Globus pallidus (tissue), 1 donor: ENCODE results near the gene MGRN1.

Experiments
- DNase-seq: peaks from one replicate; pipeline ENCODE4 v3.0.0-alpha.2; 2015; ENCODE audit warnings: low spot score

Gene MGRN1

DNA sequence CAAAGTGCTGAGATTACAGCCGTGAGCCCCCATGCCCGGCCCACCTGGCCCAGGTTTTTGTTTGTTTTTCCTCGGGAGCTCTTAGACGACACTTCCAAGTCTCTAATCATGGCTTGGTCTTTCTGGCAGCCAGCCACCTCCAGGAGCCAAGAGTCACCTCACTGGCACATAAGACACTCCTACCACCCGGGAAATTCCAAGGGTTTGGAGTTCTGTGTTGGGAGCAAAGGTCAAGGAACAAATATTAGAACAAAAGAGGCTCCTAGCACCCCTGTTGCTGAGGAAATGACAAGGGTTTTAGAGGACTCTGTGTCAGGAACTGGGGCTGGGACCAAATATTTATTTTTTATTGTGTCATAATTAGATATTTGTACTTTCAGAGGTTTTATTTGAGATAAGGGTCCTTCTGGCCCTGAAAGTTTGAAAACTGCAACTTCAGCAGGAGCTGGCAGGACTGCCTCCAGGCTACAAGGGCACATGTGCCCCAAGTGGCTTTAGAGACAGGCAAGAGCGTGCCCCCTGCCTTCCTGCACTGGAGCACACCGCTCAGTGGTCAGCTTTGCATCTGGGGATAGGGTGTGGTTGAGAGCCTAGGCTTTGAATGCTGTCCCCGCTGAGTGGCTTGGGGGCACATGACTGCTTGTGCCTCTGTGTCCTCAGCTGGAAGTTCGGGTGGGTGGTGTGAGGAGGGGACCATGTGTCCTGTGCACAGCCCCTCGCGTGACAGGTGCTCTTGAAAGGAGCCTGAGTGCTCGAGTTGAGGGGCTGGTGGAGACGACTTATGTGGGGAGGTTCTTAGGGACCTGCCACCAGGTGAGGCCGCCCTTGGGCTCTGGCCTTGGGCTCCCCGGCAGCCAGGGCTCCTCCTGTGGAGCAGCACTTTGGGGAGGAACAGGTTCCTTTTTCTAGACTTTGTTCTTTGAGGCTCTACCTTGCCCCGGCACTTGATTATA, 29.7 kb downstream of the MGRN1 start:
- no peak for DNase-seq

DNA sequence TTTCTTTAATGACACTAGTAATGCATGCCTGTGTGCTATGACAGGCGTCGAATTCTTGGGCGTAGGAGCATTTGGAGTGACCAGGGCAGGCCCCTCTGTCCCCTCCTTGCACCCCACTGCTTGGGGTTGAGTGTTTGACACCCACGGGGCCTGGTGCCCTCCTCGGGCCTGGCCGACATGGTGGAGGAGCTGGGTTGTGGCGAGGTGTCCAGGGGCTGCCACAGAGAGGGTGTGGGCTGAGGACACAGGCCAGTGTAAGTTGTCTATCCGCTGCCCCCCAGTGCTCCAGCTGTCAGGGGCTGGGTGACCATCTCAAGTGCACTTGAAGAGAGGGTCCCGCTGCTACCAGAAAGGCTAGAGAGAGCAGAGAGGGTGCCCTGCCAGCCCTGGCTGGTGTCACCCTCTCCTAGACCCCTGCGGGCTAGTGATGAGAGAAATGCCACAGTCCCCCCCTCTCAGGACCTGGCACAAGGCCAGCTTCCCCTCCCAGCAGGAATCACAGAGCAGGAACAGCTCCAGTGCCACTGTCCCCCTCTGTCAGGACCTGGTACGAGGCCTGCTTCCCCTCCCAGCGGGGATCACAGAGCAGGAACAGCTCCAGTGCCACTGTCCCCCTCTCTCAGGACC, 30.5 kb downstream of the MGRN1 start:
- no peak for DNase-seq

DNA sequence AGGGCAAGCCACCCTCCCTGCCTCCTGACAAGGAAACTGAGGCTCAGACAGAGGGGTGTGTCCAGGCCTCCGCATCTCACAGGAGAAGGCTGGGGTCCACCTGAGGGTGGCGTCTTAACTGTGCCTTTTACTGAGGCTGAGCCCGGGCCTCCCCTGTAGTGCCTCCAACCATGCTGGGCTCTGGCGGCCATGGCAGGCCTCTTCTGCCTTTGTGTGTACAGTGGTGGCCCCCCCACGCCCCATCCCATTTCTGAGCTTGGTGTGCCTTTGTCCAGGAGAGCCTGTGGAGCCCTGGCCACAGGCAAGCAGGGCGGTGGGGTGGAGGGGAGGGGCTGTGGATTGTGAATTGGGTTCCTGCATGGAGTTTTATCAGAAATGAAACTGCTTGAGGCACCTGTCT, 31.2 kb downstream of the MGRN1 start:
- no peak for DNase-seq

DNA sequence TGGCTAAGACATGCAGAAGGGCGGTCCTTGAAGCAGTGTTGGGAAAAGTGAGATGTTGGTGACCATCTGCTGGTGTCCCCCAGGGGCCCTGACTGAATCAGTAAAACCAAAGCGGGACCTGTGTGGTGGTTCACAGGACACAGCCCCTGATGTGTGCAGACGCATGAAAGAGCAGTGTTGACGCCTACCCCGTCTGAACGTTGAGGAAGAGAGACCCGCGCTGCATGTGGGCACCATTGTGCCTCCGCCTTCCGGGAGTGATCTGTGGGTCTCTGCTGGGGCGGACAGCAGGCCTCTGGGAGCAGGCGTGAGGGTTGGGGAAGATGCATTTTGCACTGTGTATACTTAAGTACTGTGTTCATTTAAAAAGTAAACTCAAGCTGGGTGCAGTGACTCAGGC, 31.6 kb downstream of the MGRN1 start:
- no peak for DNase-seq

DNA sequence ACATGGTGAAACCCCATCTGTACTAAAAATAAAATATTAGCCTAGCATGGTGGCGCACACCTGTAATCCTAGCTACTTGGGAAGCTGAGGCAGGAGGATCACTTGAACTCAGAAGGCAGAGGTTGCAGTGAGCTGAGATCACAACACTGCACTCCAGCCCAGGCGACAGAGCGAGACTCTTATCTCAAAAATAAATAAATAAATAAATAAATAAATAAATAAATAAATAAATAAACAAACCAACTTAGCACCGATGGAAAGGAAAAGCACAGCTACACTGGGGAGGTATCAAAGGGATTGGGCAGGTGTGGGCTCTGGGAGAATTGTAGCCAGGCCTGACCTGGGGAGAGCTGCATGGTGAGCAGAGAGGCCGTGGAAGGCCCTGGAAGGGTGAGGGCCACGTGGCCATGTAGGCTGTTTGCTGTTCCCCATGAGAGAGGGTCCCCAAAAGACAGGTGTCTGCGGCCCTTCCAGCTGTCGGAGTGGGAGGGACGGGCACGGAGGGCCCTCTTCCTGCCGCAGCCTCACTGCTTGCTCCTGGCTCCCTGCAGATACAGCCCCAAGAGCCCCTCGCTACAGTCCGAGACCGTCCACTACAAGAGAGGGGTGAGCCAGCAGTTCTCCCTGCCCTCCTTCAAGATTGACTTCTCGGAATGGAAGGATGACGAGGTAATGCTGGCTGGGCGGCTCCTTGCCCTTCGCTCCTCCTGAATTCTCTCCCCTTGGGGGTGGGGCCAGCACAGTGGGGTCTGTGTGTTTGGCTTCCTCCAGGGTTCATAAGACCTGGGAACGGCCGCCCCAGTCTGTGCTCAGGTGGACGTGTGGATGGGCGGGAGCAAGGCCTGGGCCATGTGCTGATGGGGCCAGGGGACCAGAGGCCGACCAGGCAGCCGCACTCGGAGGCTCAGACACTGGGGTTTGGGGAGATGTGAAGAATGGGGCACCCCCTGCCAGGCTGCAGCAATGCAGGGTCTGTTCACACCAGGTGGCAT, 32.4 kb downstream of the MGRN1 start:
- DNase-seq: no peak

DNA sequence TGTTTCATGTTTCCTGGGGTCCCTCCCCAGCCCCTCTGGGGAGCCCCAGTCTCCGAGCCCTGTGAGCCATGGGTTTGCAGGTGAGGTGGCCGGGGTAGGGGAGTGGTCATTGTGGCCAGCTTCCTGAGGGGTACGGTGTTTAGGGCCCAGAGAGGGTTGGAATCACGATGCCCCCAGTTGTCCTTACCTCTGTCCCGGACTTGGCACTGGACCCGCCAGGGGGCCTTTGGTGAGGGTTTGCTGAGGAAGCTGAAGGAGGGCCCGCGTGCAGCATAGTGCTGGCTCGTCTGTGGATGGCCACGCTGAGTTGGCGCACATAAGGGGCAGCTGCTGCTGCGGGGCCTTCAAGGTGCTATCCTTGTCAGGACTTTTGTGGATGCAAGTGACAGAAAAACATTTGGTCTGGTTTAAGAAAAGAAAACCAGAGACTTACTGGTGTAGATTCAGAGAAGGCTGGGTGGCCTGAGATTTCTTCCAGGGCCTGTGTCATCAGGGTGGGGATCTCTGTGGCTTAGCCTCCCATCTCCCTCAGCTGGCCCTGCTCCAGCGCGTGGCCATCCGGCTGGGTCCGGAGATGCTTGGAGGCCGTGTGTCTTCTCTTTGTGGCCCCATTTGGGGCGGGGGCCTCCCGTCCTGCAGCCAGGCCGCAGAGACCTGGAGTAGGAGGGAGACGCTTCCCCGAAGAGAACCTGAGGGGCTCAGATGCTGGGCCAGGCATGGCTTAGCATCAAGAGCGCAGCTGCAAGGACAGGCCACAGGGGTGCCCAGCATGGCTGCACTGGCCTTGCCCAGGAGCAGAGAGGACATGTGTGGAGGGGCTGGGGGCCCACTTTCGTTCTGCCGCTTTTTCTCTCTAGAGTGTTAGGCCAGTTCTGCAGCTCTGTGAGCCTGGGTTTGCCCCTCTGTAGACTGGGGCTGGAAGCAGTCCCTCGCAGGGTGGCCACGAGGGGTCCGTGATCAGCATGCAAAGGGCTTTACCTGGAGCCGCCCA, 35.0 kb downstream of the MGRN1 start:
- no peak for DNase-seq

DNA sequence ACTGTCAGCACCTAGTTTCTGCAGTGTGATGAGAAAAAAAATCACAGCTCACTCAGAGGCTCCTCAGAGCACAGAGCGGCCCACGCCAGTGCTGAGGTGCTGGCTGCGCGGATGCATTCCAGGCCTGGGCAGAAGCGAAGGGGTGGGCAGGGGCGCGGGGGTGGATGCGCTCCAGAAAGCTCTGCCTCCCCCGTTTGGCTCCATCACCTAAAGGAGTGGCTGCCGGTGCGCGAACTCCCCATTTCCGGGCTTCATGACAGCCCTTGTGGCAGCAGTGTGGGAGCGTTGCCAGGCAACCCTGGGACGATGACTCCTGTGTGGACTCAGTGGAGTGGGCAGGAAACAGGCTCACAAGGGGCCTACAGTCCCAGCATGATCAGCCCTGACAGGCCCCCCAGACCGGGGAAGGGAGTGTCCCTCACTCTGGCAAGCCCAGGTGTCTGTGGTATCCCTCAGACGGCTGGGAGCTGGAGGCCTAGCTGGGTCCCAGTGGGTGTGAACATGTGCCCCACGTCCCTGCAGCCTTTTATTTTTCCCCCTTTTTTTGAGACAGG, 35.9 kb downstream of the MGRN1 start:
- no peak for DNase-seq

DNA sequence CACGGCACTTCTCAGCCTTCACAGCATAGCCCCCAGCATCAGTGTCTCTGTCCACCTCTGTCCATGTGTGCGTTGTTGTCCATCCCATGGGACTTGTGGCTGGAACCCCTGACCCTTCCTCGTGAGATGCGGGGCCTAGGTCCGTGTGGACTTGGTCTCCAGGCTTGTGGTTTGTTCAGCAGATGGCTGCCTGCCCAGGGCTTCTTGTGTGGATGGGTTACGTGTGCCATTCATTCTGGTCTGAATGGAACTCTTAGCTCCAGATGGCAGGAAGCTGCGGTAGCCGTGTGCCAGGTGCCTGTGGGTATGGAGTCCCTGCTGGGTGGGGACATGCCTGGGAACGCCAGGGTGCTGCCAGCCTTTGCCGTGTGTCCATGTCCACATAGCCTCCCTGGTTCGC, 37.0 kb downstream of the MGRN1 start:
- DNase-seq: peak; percentile 49

DNA sequence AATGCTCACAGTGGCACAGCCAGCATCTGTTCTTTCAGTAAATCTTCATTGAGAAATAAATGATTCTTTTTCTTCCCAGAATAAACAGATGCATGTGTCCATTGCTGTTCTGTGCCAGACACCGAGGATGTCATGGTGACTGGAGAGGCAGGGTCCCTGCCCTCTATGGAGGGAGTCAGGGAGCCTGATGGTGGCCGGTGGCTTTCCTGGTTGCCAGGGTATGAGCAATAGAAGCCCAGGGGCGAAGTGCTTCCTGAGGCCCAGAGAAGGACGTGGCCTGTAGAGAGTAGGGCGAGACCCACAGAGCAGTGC, 38.8 kb downstream of the MGRN1 start:
- DNase-seq: no peak

DNA sequence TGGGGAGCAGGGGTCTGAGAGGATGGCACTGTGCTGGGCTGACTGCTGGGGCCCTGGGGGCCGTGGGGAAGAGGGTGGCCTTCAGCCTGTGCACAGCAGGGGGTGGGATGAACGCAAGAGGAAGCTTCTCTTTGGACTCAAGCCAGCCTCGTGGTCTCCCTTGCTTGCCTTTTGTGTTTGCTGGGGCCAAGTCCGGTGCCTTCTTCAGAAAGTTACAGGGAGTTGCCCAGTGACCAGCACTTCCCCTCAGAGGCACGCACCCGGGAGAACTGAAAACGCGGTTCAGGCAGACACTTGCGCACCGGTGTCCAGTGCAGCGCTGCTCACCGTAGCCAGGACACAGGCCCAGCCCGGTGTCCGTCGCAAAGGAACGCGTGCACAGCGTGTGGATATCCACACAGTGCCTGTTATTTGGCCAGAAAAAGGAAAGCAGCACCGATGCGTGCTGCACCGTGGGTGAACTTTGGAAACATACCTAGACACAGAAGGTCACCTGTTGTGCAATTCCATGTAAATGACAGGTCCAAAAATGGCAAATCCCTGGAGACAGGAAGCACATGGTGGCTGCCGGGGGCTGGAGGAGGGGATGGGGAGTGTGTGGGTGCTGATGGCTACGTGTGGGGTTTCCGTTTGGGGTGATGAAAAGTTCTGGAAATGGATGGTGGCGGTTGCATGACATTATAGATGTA, 39.3 kb downstream of the MGRN1 start:
- DNase-seq: peak; percentile 69

DNA sequence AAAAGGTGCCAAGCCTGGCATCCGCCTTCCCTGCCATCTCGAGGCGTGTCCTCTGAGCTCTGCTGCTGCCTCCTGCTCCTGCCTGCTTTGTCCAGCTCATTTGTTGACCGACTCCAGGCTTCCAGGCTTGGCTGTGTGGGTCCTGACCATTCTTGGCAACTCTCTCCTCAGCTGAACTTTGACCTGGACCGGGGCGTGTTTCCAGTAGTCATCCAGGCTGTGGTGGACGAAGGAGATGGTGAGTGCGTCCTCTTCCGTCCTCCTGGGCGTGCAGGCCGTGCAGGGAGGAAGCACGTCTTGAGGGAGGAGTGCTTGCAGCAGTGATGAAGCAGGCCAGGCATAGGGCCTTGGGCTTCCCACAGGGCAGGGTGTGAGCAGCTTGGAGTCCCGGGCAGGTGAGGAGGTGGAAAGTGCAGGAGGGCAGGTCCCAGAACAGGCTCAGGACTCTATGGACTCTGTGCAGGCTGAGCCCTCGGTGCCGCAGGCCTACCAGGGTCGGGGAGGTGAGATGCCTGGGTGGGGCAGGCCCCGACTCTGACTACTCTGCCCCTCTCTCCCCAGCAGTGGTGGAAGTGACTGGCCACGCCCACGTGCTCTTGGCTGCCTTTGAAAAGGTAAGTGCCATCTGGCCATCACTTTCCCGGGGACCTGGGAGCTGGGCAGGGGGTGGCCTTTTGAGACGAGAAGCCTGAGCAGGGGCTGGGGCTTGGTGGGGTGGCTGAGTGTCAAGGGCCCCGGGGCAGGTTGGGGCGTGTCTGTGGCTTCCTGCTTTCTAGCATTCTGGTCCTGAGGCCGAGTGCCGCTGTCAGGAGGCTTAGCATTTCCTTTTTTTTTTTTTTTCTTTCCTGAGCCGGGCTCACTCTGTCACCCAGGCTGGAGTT, 40.2 kb downstream of the MGRN1 start:
- DNase-seq: no peak

DNA sequence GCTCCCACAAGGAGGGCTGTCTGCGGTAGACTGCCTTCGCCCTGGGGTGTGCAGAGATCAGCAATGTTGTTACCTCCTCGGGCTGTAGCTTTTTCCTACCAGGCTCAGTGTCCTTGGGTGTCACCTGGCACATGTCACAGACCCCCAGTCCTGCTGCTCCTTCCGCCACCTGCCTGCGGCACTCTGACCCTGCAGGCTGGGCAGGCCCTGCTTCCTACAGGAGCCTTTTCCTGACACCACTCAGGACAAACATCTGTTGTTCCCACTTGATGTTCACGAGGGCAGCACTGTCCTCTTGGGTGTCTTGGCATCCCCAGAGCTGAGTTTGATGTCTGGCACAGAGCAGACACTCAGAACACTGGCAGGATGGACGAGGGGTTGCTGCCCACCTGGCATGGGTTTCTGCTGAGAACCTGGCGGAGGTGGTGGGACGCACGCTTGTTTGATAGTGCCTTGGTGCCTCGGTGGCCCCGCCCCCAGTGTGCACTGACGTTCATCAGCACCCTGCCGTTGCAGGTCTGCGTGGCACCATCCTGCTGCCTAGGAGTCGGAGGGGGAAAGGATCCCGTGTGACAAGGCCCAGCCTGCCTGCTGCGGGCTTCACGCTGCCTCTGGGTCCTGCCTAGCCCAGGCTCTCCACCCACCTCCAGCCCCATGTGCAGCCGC, 42.0 kb downstream of the MGRN1 start:
- no peak for DNase-seq

DNA sequence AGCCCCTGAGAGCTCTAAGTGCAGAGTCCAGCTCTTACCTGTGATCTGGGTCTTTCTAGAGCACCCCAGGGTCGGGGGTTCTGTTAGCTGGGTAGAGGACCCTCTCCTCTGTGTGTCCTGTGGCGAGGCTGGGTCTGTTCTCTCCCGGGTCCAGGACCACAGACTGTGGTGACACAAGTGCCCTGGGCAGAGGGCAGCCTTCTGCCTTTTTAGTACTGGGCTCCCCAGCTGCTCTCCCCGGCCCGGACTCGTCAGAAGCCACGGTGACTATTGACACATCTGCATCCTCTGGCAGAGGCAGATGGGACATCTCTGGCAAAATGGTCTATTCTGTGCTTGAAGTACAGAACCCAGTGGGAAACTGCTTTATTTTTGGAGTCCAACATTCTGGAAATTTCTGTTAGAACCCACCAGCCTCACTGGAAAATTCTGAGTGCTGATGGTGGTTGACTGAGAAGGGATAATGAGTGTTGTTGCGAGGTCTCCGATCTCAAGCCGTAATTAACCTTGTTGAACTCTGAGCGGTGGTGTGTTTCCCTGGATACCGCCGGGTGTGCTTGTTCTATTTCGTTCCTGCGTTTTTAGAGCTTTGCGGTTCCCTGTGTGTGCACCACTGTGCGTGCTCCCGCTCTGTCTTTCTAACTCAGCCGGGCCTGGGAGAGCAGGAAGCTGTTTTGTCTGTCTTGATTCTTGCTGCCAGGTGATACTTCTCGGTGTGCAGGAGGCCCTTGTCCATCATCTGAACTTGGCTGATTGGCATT, 42.8 kb downstream of the MGRN1 start:
- DNase-seq: no peak

DNA sequence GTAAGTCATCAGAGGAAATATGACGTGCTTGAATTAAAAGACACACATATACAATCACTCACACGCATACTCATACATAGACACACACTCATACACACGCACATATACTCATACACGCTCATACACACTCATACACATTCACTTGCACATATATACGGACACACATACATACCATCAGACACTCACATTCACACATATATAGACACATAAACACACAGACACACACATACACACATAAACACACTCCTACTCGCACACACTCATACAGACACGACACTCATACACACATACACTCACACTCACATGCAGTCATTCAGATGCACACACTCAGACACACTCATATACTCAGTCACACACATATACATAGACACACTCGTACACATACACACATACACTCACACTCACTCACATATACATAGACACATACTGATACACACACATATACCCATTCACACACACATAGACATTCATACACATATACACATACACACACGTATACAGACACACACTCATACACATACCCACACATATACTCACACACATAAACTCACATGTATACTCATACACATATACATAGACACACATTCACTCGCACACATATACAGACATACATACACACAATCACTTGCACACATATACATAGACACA, 43.8 kb downstream of the MGRN1 start:
- no peak for DNase-seq

DNA sequence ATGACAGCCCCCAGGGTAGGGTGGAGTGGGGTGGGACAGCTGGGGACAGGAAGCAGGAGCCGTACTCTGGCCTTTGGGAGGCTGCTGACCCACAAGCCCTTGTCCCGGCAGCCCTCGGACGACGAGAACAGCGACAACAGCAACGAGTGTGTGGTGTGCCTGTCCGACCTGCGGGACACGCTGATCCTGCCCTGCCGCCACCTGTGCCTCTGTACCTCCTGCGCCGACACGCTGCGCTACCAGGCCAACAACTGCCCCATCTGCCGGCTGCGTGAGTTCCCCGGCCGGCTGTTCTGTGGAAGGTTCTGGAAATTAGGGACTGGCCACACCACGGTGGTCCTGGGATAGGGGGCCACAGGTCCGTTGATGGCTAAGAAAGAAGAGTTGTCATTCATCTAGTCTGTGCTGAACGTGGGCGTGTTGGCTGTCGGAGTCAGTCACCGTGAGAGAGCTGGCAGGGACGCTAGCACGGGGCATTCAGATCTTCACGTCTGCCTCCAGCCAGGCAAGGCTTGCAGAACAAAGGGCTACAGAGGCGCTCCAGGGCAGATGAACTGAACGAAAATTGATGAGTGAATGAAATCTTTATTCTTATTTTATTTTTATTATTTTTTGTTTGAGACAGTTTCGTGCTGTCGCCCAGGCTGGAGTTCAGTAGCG, 48.9 kb downstream of the MGRN1 start:
- DNase-seq: no peak

DNA sequence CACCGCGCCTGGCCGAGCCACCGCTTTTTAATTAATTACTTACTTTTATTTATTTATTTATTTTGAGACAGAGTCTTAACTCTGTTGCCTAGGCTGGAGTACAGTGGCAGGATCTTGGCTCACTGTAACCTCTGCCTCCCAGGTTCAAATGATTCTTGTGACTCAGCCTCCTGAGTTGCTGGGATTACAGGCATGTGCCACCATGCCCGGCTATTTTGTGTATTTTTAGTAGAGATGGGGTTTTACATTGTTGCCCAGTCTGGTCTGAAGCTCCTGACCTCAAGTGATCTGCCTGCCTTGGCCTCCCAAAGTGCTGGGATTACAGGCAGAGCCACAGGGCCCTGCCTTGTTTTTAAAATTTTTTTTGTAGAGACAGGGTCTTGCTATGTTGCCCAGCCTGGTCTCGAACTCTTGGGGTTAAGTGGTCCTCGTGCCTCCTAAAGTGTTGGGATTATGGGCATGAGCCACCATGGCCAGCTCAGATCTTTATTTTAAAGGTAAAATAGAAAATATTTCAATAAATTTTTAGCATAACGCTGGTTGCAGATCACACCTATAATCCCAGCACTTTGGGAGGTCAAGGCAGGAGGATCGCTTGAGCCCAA, 50.4 kb downstream of the MGRN1 start:
- DNase-seq: no peak
